ENCODE data around the gene ZFP28. TPM values are rescaled to one million over a fixed set of nuclear protein-coding genes. Genes with fewer than 3 reads are reported as not detected.

ZFP28 gene
- total and polyA plus RNA-seq, 2 of the 8 experiments (the other 6 are each of a cell fraction or from before 2014, with no cell fraction given): 1.6 to 4.5 TPM

GRCh38 chr19:56567274-56568120 lies 28.7 kb downstream of the ZFP28 start, which contains the start of gene ZNF470 (continued):
- peak; percentile 68; the same call in 1 of the 2 replicates for TF ChIP-seq PHF8 (conservative IDR thresholded peaks at IDR 0.05; ENCODE audit: low read depth, low read length)
- TF ChIP-seq SP4 (IDR thresholded peaks at IDR 0.05; ENCODE audit: low read length): no peak
- no peak for TF ChIP-seq POLR2AphosphoS5 (IDR thresholded peaks at IDR 0.05; ENCODE audit: low read depth, low read length)
- TF ChIP-seq TAF7 (optimal IDR thresholded peaks at IDR 0.05; ENCODE audit: borderline replicate concordance, low read depth, low read length): no peak
- 0 out of 2 replicates have a peak, but pooled peaks have one; percentile 42 for TF ChIP-seq CREB1 (IDR thresholded peaks at IDR 0.05)
- TF ChIP-seq HDAC2 (IDR thresholded peaks at IDR 0.05; ENCODE audit: borderline replicate concordance in 1 of 2, low read depth in 2 of 2, low read length in 2 of 2): no peak
- no peak for TF ChIP-seq JUND (IDR thresholded peaks at IDR 0.05; ENCODE audit: low read length)
- peak; percentile 39; the same call in 1 of the 2 replicates for TF ChIP-seq RBBP5 (IDR thresholded peaks at IDR 0.05; ENCODE audit: borderline replicate concordance, low read depth, low read length)
- no peak for TF ChIP-seq ATF2 (IDR thresholded peaks at IDR 0.05; ENCODE audit: low read length)
- TF ChIP-seq E2F6 (IDR thresholded peaks at IDR 0.05): no peak; the same call in none of the 2 replicates
- TF ChIP-seq CHD2 (IDR thresholded peaks at IDR 0.05; ENCODE audit: low read length): no peak
- TF ChIP-seq SIN3A (conservative IDR thresholded peaks at IDR 0.05 in 1 of 2, IDR thresholded peaks at IDR 0.05 in 1 of 2; ENCODE audit: low read depth in 1 of 2, low read length in 2 of 2): peak in 1 of 2 experiments; percentile 73; a peak in 2 of 4 replicates
- TF ChIP-seq ATF3 (IDR thresholded peaks at IDR 0.05; ENCODE audit: insufficient read depth, low read depth, low read length): 0 out of 2 replicates have a peak, but pooled peaks have one; percentile 16
- TF ChIP-seq BRCA1 (IDR thresholded peaks at IDR 0.05; ENCODE audit: low read depth, low read length): no peak
- TF ChIP-seq YY1 (IDR thresholded peaks at IDR 0.05; ENCODE audit: low read depth, low read length): no peak
- TF ChIP-seq POLR2A (IDR thresholded peaks at IDR 0.05; ENCODE audit: control extremely low read depth in 1 of 2, low read depth in 2 of 2, low read length in 2 of 2): peak in 1 of 2 experiments; percentile 32; a peak in 1 of 3 replicates
- TF ChIP-seq SUZ12 (IDR thresholded peaks at IDR 0.05; ENCODE audit: low read length): no peak
- TF ChIP-seq TCF12 (IDR thresholded peaks at IDR 0.05; ENCODE audit: low read depth, low read length): no peak
- TF ChIP-seq RXRA (IDR thresholded peaks at IDR 0.05; ENCODE audit: insufficient read depth, low read depth, low read length): no peak
- no peak for TF ChIP-seq EZH2 (IDR thresholded peaks at IDR 0.05; ENCODE audit: low read depth, low read length, severe bottlenecking)
- TF ChIP-seq TAF1 (IDR thresholded peaks at IDR 0.05; ENCODE audit: low read depth, low read length): peak; percentile 57; the same call in 1 of the 2 replicates
